ENCODE results near the gene BANF2. TPM values are rescaled to one million over a fixed set of nuclear protein-coding genes. Genes with fewer than 3 reads are reported as not detected.

The BANF2 gene
- polyA plus RNA-seq, 3 donors, result not detected

DNA sequence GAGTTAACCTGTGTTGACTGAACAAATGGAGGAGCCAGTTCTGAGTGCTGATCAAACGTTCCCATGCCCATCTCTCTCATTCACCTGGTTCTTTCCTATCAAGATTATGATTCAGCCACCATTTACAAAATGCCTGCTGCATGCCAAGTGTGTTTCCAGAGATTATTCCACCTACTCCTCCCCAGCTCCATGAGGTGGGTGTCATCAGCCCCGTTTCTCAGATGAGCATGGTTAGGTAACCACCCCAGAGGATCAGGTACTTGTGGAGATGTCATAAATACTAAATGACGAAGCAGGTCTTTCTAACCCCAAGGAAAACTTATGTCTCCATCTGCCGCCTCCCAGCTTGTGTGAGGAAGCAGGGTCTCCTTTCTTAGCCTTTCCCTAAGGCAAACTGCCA is 2.1 kb downstream of the BANF2 start:
- Mint-ChIP-seq H3K4me3 (no peak overlapping the region), H3K36me3 (no peaks in the 10 kb centered on the region), H3K27me3 (ENCODE audit: low read depth in 3 of 3) (peaks cover 0 to 3% (median 2%) of the 10 kb centered on the region in 3 donors), H3K4me1 (no peaks in the 10 kb centered on the region), H3K9me3 (peaks cover 0 to 3% (median 0%) of the 10 kb centered on the region in 7 donors), H3K27ac (no peak overlapping the region)
- Histone ChIP-seq H3K4me1 (ENCODE audit: control insufficient read depth in 1 of 2, insufficient read depth in 2 of 2, low read length in 2 of 2) (no peaks in the 10 kb centered on the region), H3K9ac (ENCODE audit: insufficient read depth, low read length, poor library complexity, severe bottlenecking) (no peak overlapping the region), H3K36me3 (replicated peaks in 1 of 2; ENCODE audit: control insufficient read depth in 1 of 2, insufficient read depth in 2 of 2, low read length in 2 of 2) (no peaks in the 10 kb centered on the region), H3K4me2 (replicated peaks; ENCODE audit: extremely low read depth, low read length, poor library complexity, severe bottlenecking) (no peak overlapping the region), H3K9me3 (replicated peaks in 1 of 2; ENCODE audit: control insufficient read depth in 1 of 2, insufficient read depth in 1 of 2, low read length in 2 of 2) (peaks cover 0 to 2% of the 10 kb centered on the region in 2 donors), H3K27ac (ENCODE audit: low read depth in 1 of 2, low read length in 2 of 2) (no peak overlapping the region), H2AFZ (ENCODE audit: insufficient read depth, low read depth, low read length, poor library complexity, severe bottlenecking) (no peak overlapping the region), H3K27me3 (ENCODE audit: control insufficient read depth in 2 of 2, insufficient read depth in 2 of 2, low read length in 2 of 2) (no peaks in the 10 kb centered on the region), H4K20me1 (ENCODE audit: insufficient read depth, low read length) (no peaks in the 10 kb centered on the region), H3K4me3 (replicated peaks in 1 of 3; ENCODE audit: low read depth in 2 of 3, low read length in 3 of 3) (no peak overlapping the region), H3K79me2 (ENCODE audit: insufficient read depth, low read length) (no peaks in the 10 kb centered on the region)
- WGBS (ENCODE audit: insufficient coverage), result 89% methylated on average over 2 of the region's 4 CpGs
- no peak for DNase-seq
- TF ChIP-seq, protein P1, sequence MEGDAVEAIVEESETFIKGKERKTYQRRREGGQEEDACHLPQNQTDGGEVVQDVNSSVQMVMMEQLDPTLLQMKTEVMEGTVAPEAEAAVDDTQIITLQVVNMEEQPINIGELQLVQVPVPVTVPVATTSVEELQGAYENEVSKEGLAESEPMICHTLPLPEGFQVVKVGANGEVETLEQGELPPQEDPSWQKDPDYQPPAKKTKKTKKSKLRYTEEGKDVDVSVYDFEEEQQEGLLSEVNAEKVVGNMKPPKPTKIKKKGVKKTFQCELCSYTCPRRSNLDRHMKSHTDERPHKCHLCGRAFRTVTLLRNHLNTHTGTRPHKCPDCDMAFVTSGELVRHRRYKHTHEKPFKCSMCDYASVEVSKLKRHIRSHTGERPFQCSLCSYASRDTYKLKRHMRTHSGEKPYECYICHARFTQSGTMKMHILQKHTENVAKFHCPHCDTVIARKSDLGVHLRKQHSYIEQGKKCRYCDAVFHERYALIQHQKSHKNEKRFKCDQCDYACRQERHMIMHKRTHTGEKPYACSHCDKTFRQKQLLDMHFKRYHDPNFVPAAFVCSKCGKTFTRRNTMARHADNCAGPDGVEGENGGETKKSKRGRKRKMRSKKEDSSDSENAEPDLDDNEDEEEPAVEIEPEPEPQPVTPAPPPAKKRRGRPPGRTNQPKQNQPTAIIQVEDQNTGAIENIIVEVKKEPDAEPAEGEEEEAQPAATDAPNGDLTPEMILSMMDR (IDR thresholded peaks at IDR 0.05), result no peak
- intact Hi-C loops (cut with micrococcal nuclease), result no loop called here

DNA sequence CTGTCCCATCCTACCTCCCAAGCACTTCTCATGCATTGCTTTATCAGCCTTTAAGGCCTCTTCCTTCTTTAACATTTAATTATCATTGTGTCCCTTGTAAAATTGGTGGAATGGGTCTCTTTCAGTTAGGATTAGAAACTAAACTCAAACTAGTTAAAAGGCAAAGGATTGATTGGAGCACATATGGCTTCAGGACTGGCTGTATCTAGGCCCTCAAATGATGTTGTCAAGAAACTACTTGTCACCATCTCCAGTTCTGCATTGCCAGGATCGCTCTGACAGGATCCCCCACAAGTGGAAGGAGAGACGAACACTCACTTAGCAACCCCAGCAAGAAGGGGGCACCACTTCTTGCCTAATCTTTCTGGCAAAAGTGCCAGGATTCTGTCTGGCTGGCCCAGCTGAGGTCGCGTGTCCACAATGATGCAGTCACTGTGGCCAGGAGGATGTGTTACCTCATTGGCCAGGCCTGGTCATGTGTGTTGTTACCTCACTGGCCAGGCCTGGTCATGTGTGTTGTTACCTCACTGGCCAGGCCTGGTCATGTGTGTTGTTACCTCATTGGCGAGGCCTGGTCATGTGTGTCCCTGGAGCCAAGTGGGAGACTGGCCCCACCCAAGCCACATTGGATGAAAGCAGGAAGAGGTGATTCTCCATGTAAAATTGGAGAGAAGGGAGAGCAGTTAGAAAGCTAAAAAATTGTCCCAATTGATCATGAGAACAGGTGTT is 5.0 kb downstream of the BANF2 start:
- no peaks in the 10 kb centered on the region for H3K27me3 ChIP-seq (ENCODE audit: control insufficient read depth in 2 of 2, insufficient read depth in 2 of 2, low read length in 2 of 2)
- no peak overlapping the region for H3K27ac Mint-ChIP-seq
- no peak for DNase-seq

More for the DNA sequence above, 5.0 kb downstream of the BANF2 start:
- Mint-ChIP-seq H3K4me1 (no peaks in the 10 kb centered on the region), H3K4me3 (no peak overlapping the region), H3K36me3 (no peaks in the 10 kb centered on the region), H3K9me3 (peaks cover 0 to 3% (median 0%) of the 10 kb centered on the region in 7 donors), H3K27me3 (ENCODE audit: low read depth in 3 of 3) (peaks cover 0 to 3% (median 3%) of the 10 kb centered on the region in 3 donors)
- H3K4me3 ChIP-seq (replicated peaks in 1 of 3; ENCODE audit: low read depth in 2 of 3, low read length in 3 of 3), result no peak overlapping the region
- H3K4me1 ChIP-seq (ENCODE audit: control insufficient read depth in 1 of 2, insufficient read depth in 2 of 2, low read length in 2 of 2), result no peaks in the 10 kb centered on the region
- no peaks in the 10 kb centered on the region for H4K20me1 ChIP-seq (ENCODE audit: insufficient read depth, low read length)
- no peak overlapping the region for H3K9ac ChIP-seq (ENCODE audit: insufficient read depth, low read length, poor library complexity, severe bottlenecking)
- TF ChIP-seq, protein P1 (IDR thresholded peaks at IDR 0.05), result no peak
- no peak overlapping the region for H3K4me2 ChIP-seq (replicated peaks; ENCODE audit: extremely low read depth, low read length, poor library complexity, severe bottlenecking)
- peak overlapping the region; percentile 26 for H2AFZ ChIP-seq (ENCODE audit: insufficient read depth, low read depth, low read length, poor library complexity, severe bottlenecking)
- H3K79me2 ChIP-seq (ENCODE audit: insufficient read depth, low read length), result no peaks in the 10 kb centered on the region
- H3K36me3 ChIP-seq (replicated peaks in 1 of 2; ENCODE audit: control insufficient read depth in 1 of 2, insufficient read depth in 2 of 2, low read length in 2 of 2), result no peaks in the 10 kb centered on the region
- H3K27ac ChIP-seq (ENCODE audit: low read depth in 1 of 2, low read length in 2 of 2), result no peak overlapping the region
- intact Hi-C loops (cut with micrococcal nuclease), result no loop called here
- 100% methylated on average over 4 of the region's 5 CpGs for WGBS (ENCODE audit: insufficient coverage)
- H3K9me3 ChIP-seq (replicated peaks in 1 of 2; ENCODE audit: control insufficient read depth in 1 of 2, insufficient read depth in 1 of 2, low read length in 2 of 2), result peaks cover 0 to 2% of the 10 kb centered on the region in 2 donors
